ENCODE results near the gene STK32A. TPM values are rescaled to one million over a fixed set of nuclear protein-coding genes. Genes with fewer than 3 reads are reported as not detected.

Gene STK32A
- total RNA-seq, 1 experiment from 2014 or later = 0.16 TPM

GRCh38 chr5:147188200-147189108 is 46.4 kb upstream of the STK32A start:
- no peaks in the 10 kb centered on the region for H3K27me3 ChIP-seq (replicated peaks; ENCODE audit: control insufficient read depth, insufficient read depth, low read length)
- DNase-seq = peak; percentile 62 to 82
- H3K4me3 Mint-ChIP-seq (ENCODE audit: unreplicated experiment) = peak overlapping the region; percentile 27
- no peaks in the 10 kb centered on the region for H3K36me3 Mint-ChIP-seq (ENCODE audit: insufficient read depth, unreplicated experiment)
- CTCF ChIA-PET = interaction anchor here (0.6 to 2.1 kb wide), 39 partner anchors 9 to 655 kb away, joined by 3 to 59 read pairs (median 4); no protein-coding TSS in a partner anchor
- TF ChIP-seq CTCF (IDR thresholded peaks at IDR 0.05; ENCODE audit: insufficient read depth in 1 of 2, low read depth in 1 of 2, low read length in 1 of 2, severe bottlenecking in 1 of 2, unreplicated experiment in 1 of 2) = peak; percentile 69 to 79
- H3K4me1 ChIP-seq = peaks cover 7% of the 10 kb centered on the region; the same call in 1 of the 2 replicates
- no peaks in the 10 kb centered on the region for H3K36me3 ChIP-seq (ENCODE audit: control insufficient read depth, insufficient read depth, low read length)
- POLR2A ChIA-PET = no interaction called here
- H3K9me3 ChIP-seq = no peaks in the 10 kb centered on the region
- no peaks in the 10 kb centered on the region for H3K9me3 Mint-ChIP-seq (ENCODE audit: unreplicated experiment)
- H3K27ac Mint-ChIP-seq (ENCODE audit: unreplicated experiment) = peak overlapping the region; percentile 70
- intact Hi-C loops (cut with micrococcal nuclease; ENCODE audit: unreplicated experiment) = loop anchor here (1.0 to 5.0 kb wide), 8 partner anchors 21 to 656 kb away; no protein-coding TSS in a partner anchor
- H3K4me3 ChIP-seq (ENCODE audit: low read depth, low read length) = no peak overlapping the region
- no peaks in the 10 kb centered on the region for H3K27me3 Mint-ChIP-seq (ENCODE audit: insufficient read depth, unreplicated experiment)
- H3K4me1 Mint-ChIP-seq (ENCODE audit: low read depth, unreplicated experiment) = peaks cover 21% of the 10 kb centered on the region
- BruUV-seq (replicated peaks) = no TSS peak

- Histone ChIP-seq H3K9me3 (no peaks in the 10 kb centered on the region), H3K27me3 (replicated peaks; ENCODE audit: control insufficient read depth, insufficient read depth, low read length) (no peaks in the 10 kb centered on the region), H3K4me1 (peaks cover 7% of the 10 kb centered on the region; the same call in 1 of the 2 replicates), H3K36me3 (ENCODE audit: control insufficient read depth, insufficient read depth, low read length) (no peaks in the 10 kb centered on the region), H3K4me3 (ENCODE audit: low read depth, low read length) (no peak overlapping the region)
- H3K36me3 Mint-ChIP-seq (ENCODE audit: insufficient read depth, unreplicated experiment) = no peaks in the 10 kb centered on the region
- no TSS peak for BruUV-seq (replicated peaks)
- H3K27ac Mint-ChIP-seq (ENCODE audit: unreplicated experiment) = peak overlapping the region; percentile 70
- H3K27me3 Mint-ChIP-seq (ENCODE audit: insufficient read depth, unreplicated experiment) = no peaks in the 10 kb centered on the region
- H3K4me1 Mint-ChIP-seq (ENCODE audit: low read depth, unreplicated experiment) = peaks cover 21% of the 10 kb centered on the region
- intact Hi-C loops (cut with micrococcal nuclease; ENCODE audit: unreplicated experiment) = loop anchor here (1.0 to 5.0 kb wide), 5 partner anchors 162 to 656 kb away; no protein-coding TSS in a partner anchor
- CTCF ChIA-PET = interaction anchor here (0.6 to 2.1 kb wide), 38 partner anchors 9 to 656 kb away, joined by 3 to 59 read pairs (median 4); no protein-coding TSS in a partner anchor
- DNase-seq = no peak
- H3K4me3 Mint-ChIP-seq (ENCODE audit: unreplicated experiment) = no peak overlapping the region
- TF ChIP-seq CTCF (IDR thresholded peaks at IDR 0.05; ENCODE audit: insufficient read depth in 1 of 2, low read depth in 1 of 2, low read length in 1 of 2, severe bottlenecking in 1 of 2, unreplicated experiment in 1 of 2) = no peak
- H3K9me3 Mint-ChIP-seq (ENCODE audit: unreplicated experiment) = no peaks in the 10 kb centered on the region
- POLR2A ChIA-PET = no interaction called here
These were observed 45.8 kb upstream of the STK32A start for GRCh38 chr5:147189109-147189424.

GRCh38 chr5:147190331-147190730 is 44.5 kb upstream of the STK32A start:
- no TSS peak for BruUV-seq (replicated peaks)
- Mint-ChIP-seq H3K9me3 (ENCODE audit: unreplicated experiment) (no peaks in the 10 kb centered on the region), H3K4me3 (ENCODE audit: unreplicated experiment) (no peak overlapping the region), H3K36me3 (ENCODE audit: insufficient read depth, unreplicated experiment) (no peaks in the 10 kb centered on the region), H3K27ac (ENCODE audit: unreplicated experiment) (no peak overlapping the region), H3K4me1 (ENCODE audit: low read depth, unreplicated experiment) (peaks cover 21% of the 10 kb centered on the region), H3K27me3 (ENCODE audit: insufficient read depth, unreplicated experiment) (no peaks in the 10 kb centered on the region)
- ChIA-PET POLR2A (no interaction called here), CTCF (no interaction called here)
- intact Hi-C loops (cut with micrococcal nuclease; ENCODE audit: unreplicated experiment) = no loop called here
- TF ChIP-seq CTCF (IDR thresholded peaks at IDR 0.05; ENCODE audit: insufficient read depth in 1 of 2, low read depth in 1 of 2, low read length in 1 of 2, severe bottlenecking in 1 of 2, unreplicated experiment in 1 of 2) = no peak
- Histone ChIP-seq H3K27me3 (replicated peaks; ENCODE audit: control insufficient read depth, insufficient read depth, low read length) (no peaks in the 10 kb centered on the region), H3K4me1 (peaks cover 7% of the 10 kb centered on the region; the same call in 1 of the 2 replicates), H3K9me3 (no peaks in the 10 kb centered on the region), H3K4me3 (ENCODE audit: low read depth, low read length) (no peak overlapping the region), H3K36me3 (ENCODE audit: control insufficient read depth, insufficient read depth, low read length) (no peaks in the 10 kb centered on the region)
- DNase-seq = no peak

Measured in Caco-2 (cell line).